ENCODE data around the gene TEKT5.

Gene TEKT5

DNA sequence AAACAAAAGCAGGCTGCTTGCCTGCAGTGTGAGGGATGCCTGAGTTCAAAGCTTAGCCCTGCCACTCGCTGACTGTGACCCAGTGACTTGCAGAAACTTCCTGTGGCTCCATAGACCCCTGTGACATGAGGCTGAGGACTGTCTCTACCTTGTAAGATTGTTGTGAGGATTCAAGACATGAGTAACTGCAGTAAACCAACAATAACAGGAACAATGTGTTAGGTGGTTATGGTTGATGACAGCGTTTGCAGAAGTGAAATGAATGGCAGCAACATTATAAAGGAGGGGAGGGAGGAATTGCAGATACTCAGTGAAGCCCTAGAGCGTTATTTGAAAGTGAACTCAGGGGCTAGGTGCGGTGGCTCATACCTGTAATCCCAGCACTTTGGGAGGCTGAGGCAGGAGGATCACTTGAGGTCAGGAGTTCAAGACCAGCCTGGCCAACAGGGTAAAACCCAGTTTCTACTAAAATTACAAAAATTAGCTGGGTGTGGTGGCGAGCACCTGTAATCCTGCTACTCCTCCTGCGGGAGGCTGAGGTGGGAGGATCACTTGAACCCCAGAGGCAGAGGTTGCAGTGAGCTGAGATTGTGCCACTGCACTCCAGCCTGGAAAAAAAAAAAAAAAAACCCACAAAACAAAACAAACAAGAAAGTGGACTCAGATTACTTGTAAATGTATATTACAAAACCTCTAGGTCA is 80.8 kb downstream of the TEKT5 start:
- in situ Hi-C loops (cut with MboI; ENCODE audit: low sequenced_read_pairs), result no loop called here

DNA sequence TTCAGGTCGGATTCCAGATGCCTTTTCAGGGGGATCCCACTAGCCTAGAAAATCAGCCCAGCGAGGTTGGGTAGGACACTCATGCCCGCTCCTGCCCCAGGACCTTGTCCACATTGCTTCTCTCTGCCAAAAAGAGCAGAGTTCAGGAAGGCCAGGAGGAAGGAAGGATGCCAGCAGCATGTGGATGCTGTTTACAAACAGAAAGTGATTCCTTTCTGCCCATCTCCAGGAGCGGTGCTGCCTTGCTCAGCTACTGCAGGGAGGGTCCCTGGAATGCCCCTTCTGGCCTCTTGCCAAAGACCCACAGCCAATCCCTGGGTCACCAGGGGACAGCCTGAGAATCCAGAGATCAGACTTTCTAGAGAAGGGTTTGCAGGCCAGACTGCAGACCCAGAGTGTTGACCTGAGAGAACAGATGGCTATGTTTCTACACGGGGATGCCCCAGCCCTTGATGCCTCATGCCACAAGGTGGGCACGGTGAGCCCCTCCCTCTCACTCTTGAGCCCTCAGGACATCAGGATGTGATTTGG is 82.0 kb downstream of the TEKT5 start:
- in situ Hi-C loops (cut with MboI; ENCODE audit: low sequenced_read_pairs), result no loop called here

GRCh38 chr16:10611825-10612342 is 82.8 kb downstream of the TEKT5 start:
- in situ Hi-C loops (cut with MboI; ENCODE audit: low sequenced_read_pairs), result no loop called here

GRCh38 chr16:10610499-10611184 is 84.1 kb downstream of the TEKT5 start:
- in situ Hi-C loops (cut with MboI; ENCODE audit: low sequenced_read_pairs), result no loop called here

GRCh38 chr16:10609402-10609774 is 85.3 kb downstream of the TEKT5 start:
- in situ Hi-C loops (cut with MboI; ENCODE audit: low sequenced_read_pairs), result no loop called here

DNA sequence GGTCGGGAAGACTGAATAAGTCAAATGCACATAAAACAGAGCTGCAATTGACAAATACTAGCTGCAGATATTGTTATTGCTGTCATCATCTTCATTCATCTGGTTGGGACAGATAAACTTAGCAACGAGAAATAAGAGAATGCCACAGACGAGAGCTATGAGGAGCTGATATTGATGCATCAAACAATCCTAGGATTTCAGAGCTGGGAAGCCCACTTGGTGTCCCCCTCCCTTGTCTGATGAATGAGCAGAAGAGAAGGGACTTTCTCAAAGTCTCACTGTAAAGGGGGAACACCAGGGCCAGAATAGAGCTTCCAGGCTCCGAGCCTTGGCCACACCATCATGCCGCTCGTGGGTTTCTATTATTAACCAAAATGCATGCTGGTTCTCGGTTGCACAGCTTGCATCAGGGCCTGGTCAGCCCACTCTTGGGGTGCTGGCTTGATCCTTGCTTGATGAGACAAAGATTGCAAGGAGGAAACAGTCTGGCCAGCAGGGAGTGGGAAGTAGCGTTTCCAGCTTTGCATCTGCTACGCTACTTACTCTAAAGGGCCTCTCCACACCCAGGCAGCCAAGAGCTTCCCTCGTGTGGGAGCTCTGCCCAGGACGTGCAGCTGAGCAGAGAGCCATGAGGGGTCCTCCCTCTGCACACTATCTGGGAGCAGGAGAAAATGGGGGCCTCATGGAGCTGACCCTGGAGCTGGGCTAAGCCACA is 85.9 kb downstream of the TEKT5 start:
- in situ Hi-C loops (cut with MboI; ENCODE audit: low sequenced_read_pairs), result no loop called here

DNA sequence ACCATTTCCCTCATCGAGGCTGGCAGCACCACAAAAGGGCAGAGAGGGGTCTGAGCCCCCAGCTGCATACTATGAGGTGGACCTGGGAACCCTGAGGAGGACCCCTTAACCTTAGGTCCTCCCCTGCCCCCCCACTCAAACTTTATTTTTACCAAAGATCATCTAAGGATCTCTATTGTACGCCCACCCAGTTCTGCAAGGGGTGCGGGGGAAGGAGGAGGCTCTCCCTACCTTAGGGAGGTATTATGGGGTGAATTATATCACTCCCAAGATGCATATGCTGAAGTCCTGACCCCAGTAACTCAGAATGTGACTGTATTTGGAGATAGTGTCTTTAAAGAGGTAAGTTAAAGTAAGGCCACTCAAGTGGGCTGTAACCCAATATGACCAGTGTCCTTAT is 87.6 kb downstream of the TEKT5 start:
- in situ Hi-C loops (cut with MboI; ENCODE audit: low sequenced_read_pairs), result no loop called here

GRCh38 chr16:10606607-10607006 is 88.1 kb downstream of the TEKT5 start:
- in situ Hi-C loops (cut with MboI; ENCODE audit: low sequenced_read_pairs), result no loop called here

GRCh38 chr16:10605636-10606035 is 89.1 kb downstream of the TEKT5 start:
- in situ Hi-C loops (cut with MboI; ENCODE audit: low sequenced_read_pairs), result no loop called here

- in situ Hi-C loops (cut with MboI; ENCODE audit: low sequenced_read_pairs), result no loop called here
These were observed 93.0 kb downstream of the TEKT5 start for GRCh38 chr16:10601444-10602408.

- in situ Hi-C loops (cut with MboI; ENCODE audit: low sequenced_read_pairs), result no loop called here
These were observed 93.8 kb downstream of the TEKT5 start for GRCh38 chr16:10600782-10601443.

DNA sequence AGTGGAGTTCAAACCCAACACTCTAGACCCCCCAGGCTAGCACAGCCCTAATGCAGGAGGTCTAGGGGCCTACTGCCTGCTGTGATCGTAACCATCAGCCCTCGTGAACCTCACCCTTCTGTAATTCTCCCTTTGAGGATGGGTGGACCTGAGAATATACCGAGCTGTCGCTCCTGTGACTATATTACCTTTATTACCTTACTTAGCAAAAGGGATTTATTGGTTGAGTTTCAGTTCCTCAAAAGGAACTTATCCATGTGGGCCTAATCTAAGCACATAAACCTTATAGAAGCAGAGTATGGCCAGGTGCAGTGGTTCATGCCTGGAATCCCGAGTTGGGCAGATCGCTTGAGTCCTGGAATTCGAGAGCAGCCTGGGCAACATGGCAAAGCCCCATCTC is 95.1 kb downstream of the TEKT5 start:
- in situ Hi-C loops (cut with MboI; ENCODE audit: low sequenced_read_pairs), result no loop called here

GRCh38 chr16:10598157-10598556 is 96.6 kb downstream of the TEKT5 start:
- in situ Hi-C loops (cut with MboI; ENCODE audit: low sequenced_read_pairs), result no loop called here

- in situ Hi-C loops (cut with MboI; ENCODE audit: low sequenced_read_pairs), result no loop called here
These were observed 97.5 kb downstream of the TEKT5 start for GRCh38 chr16:10597187-10597601.

GRCh38 chr16:10594312-10594950 is 100.3 kb downstream of the TEKT5 start:
- in situ Hi-C loops (cut with MboI; ENCODE audit: low sequenced_read_pairs), result no loop called here

- in situ Hi-C loops (cut with MboI; ENCODE audit: low sequenced_read_pairs), result no loop called here
These were observed 102.1 kb downstream of the TEKT5 start for GRCh38 chr16:10592611-10593010.

GRCh38 chr16:10590342-10590741 is 104.4 kb downstream of the TEKT5 start:
- in situ Hi-C loops (cut with MboI; ENCODE audit: low sequenced_read_pairs), result no loop called here

- in situ Hi-C loops (cut with MboI; ENCODE audit: low sequenced_read_pairs), result no loop called here
These were observed 105.6 kb downstream of the TEKT5 start for GRCh38 chr16:10589109-10589508.

- in situ Hi-C loops (cut with MboI; ENCODE audit: low sequenced_read_pairs), result no loop called here
These were observed 107.1 kb downstream of the TEKT5 start for GRCh38 chr16:10587622-10588021.

Data from HL-60/S4 (cell line).